Superior temporal gyrus (tissue), 1 donor: ENCODE measurements around the gene SULT1C2.
"Not testable (repeated sequence)": the region's sequence is repeated elsewhere in the genome, so short reads cannot be mapped to it uniquely, and the experiment has no call there.

Experiments
- DNase-seq: peaks from one replicate; pipeline ENCODE4 v3.0.0-alpha.2; 2016; ENCODE audit errors: extremely low spot score

The SULT1C2 gene

DNA sequence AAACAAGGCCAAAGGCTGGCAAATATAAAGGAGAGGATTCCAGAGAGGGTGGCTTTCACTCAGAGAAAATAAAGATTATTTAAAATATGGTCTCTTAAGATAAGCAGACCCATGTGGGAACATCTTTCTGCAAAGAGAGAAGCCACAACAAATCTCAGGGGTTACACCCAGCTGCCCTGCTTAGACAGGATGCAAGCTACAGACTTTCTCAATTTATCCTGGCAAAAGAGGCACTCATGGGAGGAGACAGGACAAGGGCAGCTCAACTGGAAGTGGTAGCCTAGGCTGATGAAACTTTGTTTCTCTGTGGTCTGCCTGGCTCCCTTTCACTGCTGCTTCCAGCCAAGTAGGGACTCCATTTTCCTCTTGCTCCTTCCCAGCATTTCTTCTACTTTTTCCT, 63.2 kb downstream of the SULT1C2 start:
- no peak for DNase-seq

DNA sequence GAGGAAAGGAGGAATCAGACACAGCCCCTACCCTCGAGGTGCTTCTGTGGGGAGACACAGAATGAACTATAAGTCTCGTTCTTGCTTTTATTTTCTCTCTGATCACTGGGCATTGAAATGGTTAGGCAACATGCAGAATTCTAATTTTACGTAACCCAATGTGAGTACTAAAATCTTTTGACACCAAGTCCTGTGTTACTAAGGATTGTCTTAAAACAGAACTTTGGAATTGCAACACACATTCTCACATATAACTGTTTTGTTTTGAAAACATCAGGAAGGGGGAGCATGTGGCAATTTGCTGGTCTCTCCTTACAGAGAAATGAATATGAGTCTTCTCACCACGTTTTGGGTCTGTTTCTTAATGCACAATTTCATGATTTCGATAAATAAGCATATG, 65.4 kb downstream of the SULT1C2 start:
- DNase-seq = no peak

DNA sequence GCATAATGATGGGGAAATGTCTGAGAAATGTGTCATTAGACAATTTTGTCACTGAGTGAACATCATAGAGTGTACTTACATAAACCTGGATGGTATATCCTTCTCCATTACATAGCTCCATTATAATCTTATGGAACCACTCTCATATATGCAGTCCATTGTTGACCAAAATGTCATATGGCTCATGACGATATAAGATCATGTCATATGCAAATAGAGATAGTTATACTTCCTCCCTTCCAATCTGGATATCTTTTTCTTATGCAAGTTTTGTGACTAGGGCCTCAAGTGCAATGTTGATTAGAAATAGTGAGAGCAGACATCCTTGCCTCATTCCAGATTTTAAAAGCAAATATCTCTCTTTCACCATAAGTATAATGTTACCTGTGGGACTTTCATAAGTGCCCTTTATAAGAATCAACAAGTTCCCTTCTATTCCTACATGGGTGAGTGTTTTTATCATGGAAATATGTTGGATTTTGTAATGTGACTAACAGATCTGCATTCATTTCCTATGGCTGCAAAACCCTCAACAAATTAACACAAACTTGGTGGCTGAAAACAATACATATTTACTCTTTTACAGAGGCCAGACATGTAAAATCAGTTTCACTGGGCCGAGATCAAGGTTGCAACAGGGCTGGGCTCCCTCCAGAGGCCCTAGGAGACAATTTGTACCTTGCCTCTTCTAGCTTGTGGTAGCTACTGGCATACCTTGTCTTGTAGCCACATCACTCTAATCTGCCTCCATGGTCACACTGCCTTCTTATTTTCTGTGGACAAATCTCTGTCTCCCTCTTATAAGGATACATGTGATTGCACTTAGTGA, 67.4 kb downstream of the SULT1C2 start:
- DNase-seq = no peak

DNA sequence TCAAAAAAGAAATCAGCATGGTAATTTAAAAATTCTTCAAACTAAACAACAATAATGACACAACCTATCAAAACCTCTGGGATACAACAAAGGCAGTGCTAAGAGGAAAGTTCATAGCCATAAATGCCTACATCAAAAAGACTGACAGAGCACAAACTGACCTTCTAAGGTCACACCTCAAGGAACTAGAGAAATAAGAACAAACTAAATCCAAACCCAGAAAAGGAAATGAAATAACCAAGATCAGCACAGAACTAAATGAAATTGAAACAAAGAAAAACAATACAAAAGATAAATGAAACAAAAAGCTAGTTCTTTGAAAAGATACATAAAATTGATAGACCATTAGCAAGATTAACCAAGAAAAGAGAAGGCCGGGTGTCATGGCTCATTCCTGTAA, 70.6 kb downstream of the SULT1C2 start:
- DNase-seq = not testable (repeated sequence)
